ENCODE measurements around the gene PROKR2.

DNA sequence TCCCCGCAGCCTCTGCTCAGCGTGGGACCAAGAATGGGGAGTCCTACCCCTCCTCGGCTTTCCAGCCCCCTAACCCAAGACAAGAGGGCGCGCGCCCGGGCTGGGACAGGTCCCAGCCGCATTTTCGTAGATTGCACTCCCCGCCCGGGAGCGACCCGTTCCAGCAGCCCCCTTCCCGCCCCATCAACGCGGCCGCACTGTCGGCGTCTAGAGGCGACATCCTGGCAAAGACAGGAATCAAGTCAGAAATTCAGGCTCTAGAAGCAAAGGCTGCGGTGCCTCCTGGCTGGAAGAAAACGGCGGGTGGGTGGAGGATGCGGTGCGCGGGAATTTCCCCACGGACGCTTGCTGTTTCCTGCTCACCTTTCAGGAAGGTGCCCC is 957 bp downstream of the PROKR2 start:
- TF ChIP-seq DPF2 (CRISPR knock-in tag; IDR thresholded peaks at IDR 0.05; ENCODE audit: borderline replicate concordance, low read depth): no peak
- no peak for TF ChIP-seq POLR2A (IDR thresholded peaks at IDR 0.05; ENCODE audit: insufficient read depth in 1 of 2, low read depth in 2 of 2, low read length in 2 of 2)
- TF ChIP-seq MTF1 (CRISPR knock-in tag; IDR thresholded peaks at IDR 0.05): no peak
- TF ChIP-seq, protein P1, sequence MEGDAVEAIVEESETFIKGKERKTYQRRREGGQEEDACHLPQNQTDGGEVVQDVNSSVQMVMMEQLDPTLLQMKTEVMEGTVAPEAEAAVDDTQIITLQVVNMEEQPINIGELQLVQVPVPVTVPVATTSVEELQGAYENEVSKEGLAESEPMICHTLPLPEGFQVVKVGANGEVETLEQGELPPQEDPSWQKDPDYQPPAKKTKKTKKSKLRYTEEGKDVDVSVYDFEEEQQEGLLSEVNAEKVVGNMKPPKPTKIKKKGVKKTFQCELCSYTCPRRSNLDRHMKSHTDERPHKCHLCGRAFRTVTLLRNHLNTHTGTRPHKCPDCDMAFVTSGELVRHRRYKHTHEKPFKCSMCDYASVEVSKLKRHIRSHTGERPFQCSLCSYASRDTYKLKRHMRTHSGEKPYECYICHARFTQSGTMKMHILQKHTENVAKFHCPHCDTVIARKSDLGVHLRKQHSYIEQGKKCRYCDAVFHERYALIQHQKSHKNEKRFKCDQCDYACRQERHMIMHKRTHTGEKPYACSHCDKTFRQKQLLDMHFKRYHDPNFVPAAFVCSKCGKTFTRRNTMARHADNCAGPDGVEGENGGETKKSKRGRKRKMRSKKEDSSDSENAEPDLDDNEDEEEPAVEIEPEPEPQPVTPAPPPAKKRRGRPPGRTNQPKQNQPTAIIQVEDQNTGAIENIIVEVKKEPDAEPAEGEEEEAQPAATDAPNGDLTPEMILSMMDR (CRISPR knock-in tag; IDR thresholded peaks at IDR 0.05): no peak
- no peak for TF ChIP-seq TBX2 (CRISPR knock-in tag; IDR thresholded peaks at IDR 0.05; ENCODE audit: borderline replicate concordance)
